Thymus (tissue), 11 donors: ENCODE results near the gene GOLGA7B. TPM values are rescaled to one million over a fixed set of nuclear protein-coding genes. Genes with fewer than 3 reads are reported as not detected.

Experiments used
- DNase-seq, 9 donors: peaks; one replicate each; pipeline ENCODE4 v3.0.0-alpha.2; 2013; ENCODE audit warnings: low spot score in 9 of 9, low read depth in 6 of 9, missing footprints in 1 of 9
- H3K27ac ChIP-seq, 2 donors: one replicate each; pipeline ENCODE4 v1.5.1; 2013; ENCODE audit warnings: control low read depth in 1 of 2, low read depth in 1 of 2, low read length in 1 of 2, mild to moderate bottlenecking in 1 of 2, moderate library complexity in 1 of 2
- H3K27me3 ChIP-seq, 2 donors: one replicate each; pipeline ENCODE4 v1.5.1; 2013; ENCODE audit warnings: low read length in 1 of 2; ENCODE audit not compliant: control insufficient read depth in 2 of 2, insufficient read depth in 1 of 2
- H3K36me3 ChIP-seq, 2 donors: one replicate each; pipeline ENCODE4 v1.5.1; 2013; ENCODE audit warnings: low read length in 1 of 2, mild to moderate bottlenecking in 1 of 2, moderate library complexity in 1 of 2; ENCODE audit not compliant: control insufficient read depth in 2 of 2, insufficient read depth in 2 of 2
- H3K4me1 ChIP-seq, 2 donors: one replicate each; pipeline ENCODE4 v1.5.1; 2013; ENCODE audit warnings: low read length in 2 of 2; ENCODE audit not compliant: control insufficient read depth in 2 of 2, insufficient read depth in 2 of 2
- H3K4me3 ChIP-seq, 2 donors: one replicate each; pipeline ENCODE4 v1.5.1; 2013; ENCODE audit warnings: low read length in 2 of 2, control low read depth in 1 of 2, mild to moderate bottlenecking in 1 of 2
- H3K9me3 ChIP-seq, 2 donors: one replicate each; pipeline ENCODE4 v1.5.1; 2013; ENCODE audit warnings: low read length in 1 of 2, mild to moderate bottlenecking in 1 of 2; ENCODE audit not compliant: control insufficient read depth in 2 of 2, insufficient read depth in 1 of 2
- WGBS: extraction: QIAGEN DNeasy Blood & Tissue Kit; methylation state at CpG from one replicate; pipeline ENCODE4 v1.1.7; 2013; 5-methylcytosine and 5-hydroxymethylcytosine counted together
- polyA plus RNA-seq: library from polyadenylated mRNA; stranded (reverse); fragments of 200-250 nt; gene quantifications from one replicate; pipeline ENCODE4 v1.2.3, GENCODE V29; 2013
- total RNA-seq: library from RNA; stranded (reverse); fragments of 120-200 nt; gene quantifications from one replicate; pipeline ENCODE4 v1.2.4, GENCODE V29; 2013
- donor health status: healthy.

GOLGA7B gene
- total and polyA plus RNA-seq, 2 donors = 0.52 to 0.96 TPM

DNA sequence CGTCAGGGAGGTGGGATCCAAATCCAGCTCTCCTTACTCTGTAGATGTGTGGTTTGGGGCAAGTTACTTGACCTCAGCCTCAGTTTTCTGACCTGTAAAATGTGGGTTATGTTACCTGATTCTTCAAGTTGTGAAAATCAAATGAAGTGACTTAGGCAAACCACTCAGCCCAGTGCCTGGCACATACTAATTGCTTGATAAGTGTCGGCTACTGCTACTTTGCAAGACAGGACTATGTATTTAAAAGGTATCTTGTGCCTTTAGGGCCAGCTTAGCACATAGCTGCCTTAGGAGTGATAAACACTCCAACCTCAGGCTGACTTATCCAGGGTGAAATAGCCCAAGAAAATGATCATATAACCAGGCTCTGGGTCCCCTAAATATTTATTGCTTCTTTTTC, 42.9 kb downstream of the GOLGA7B start:
- DNase-seq = no peak
- no peak overlapping the region for H3K4me3 ChIP-seq
- no peaks in the 10 kb centered on the region for H3K4me1 ChIP-seq
- H3K27me3 ChIP-seq = peaks cover 0 to 9% of the 10 kb centered on the region in 2 donors
- no peaks in the 10 kb centered on the region for H3K36me3 ChIP-seq
- WGBS = 92% methylated on average over 2 of the region's 2 CpGs
- no peak overlapping the region for H3K27ac ChIP-seq
- no peaks in the 10 kb centered on the region for H3K9me3 ChIP-seq

DNA sequence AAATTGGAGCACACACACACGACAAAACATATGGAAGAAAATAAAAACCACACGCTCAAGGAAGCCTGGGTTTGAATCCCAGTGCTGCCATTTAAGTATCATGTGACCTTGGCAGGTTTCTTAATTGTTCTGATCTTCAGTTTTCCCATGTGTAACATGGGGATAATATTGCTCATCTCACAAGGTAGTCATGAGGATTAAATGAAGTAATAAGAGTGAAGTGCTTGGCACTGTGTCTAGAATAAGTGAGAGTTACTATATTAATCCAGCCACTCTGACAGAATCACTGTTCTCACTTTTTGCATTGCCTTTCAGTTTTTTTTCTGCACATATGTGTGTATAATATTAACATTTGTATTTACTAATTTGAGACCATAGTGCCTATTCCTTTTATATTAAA, 43.3 kb downstream of the GOLGA7B start:
- Histone ChIP-seq H3K9me3 (no peaks in the 10 kb centered on the region), H3K27ac (no peak overlapping the region), H3K4me3 (no peak overlapping the region), H3K36me3 (no peaks in the 10 kb centered on the region), H3K27me3 (peaks cover 0 to 9% of the 10 kb centered on the region in 2 donors), H3K4me1 (no peaks in the 10 kb centered on the region)
- 90% methylated on average over 2 of the region's 2 CpGs for WGBS
- no peak for DNase-seq

DNA sequence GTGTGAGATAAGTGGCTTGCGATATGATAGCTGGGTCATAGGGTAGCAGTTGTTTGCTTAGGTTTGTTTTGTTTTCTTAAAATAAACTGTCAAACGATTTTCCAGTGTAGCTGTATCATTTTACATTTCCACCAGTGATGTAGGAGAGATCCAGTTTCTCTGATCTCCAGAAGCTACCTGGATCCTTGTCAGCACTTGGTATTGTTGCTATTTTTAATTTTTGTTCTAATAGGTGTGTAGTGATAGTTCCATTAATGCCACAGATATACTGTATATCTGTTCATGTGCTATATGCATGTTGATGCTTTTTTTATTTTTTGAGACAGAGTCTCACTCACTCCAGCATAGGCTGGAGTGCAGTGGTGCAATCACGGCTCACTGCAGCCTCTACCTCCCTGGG, 44.4 kb downstream of the GOLGA7B start:
- peaks cover 0 to 9% of the 10 kb centered on the region in 2 donors for H3K27me3 ChIP-seq
- 90% methylated on average over 3 of the region's 3 CpGs for WGBS
- DNase-seq = no peak
- no peak overlapping the region for H3K27ac ChIP-seq
- no peaks in the 10 kb centered on the region for H3K4me1 ChIP-seq
- no peak overlapping the region for H3K4me3 ChIP-seq
- H3K36me3 ChIP-seq = no peaks in the 10 kb centered on the region
- no peaks in the 10 kb centered on the region for H3K9me3 ChIP-seq

DNA sequence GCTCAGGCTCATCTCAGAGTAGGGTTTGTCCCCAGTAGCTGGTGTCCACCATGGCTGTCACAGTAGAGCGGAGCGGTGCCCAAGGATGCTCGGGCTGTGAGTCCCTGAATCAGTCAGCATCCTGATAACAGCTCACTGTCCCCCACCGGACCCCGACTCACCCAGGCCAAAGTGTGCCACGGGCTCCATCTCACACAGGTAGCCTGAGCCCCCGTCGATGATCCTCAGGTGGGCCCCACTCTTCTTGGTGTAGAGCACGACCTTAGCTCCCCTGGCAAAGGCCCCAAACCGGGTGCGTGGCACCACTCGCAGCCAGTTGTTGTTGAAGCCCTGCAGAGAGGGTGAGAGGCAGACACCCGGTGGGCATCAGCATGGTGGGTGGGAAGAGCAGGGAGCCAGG, 45.4 kb downstream of the GOLGA7B start:
- H3K27ac ChIP-seq = no peak overlapping the region
- H3K4me1 ChIP-seq = no peaks in the 10 kb centered on the region
- H3K4me3 ChIP-seq = no peak overlapping the region
- no peak for DNase-seq
- H3K27me3 ChIP-seq = peaks cover 0 to 5% of the 10 kb centered on the region in 2 donors
- WGBS = 93% methylated on average over 13 of the region's 13 CpGs
- no peaks in the 10 kb centered on the region for H3K36me3 ChIP-seq
- H3K9me3 ChIP-seq = no peaks in the 10 kb centered on the region

DNA sequence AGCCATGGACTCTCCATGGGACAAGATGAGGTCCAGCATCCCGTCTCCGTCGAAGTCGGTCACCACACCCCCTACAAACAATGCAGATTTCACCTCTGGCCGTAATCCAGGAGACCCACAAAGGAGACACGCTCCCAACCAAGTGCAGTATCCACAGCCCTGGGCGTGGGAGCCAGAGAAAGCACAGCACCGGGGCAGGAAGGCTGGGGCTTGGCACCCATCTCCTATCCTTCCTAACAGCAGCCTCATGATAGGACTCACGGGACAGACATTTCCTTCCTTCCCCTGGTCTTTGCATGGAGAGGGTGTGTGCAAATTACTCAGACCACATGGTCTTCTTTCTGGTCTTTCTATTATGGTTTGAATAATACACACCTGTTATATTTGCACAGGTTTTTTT, 46.3 kb downstream of the GOLGA7B start:
- H3K9me3 ChIP-seq = no peaks in the 10 kb centered on the region
- peaks cover 0 to 5% of the 10 kb centered on the region in 2 donors for H3K27me3 ChIP-seq
- no peaks in the 10 kb centered on the region for H3K36me3 ChIP-seq
- no peaks in the 10 kb centered on the region for H3K4me1 ChIP-seq
- H3K27ac ChIP-seq = no peak overlapping the region
- no peak overlapping the region for H3K4me3 ChIP-seq
- no peak for DNase-seq
- WGBS = 68% methylated on average over 9 of the region's 9 CpGs

DNA sequence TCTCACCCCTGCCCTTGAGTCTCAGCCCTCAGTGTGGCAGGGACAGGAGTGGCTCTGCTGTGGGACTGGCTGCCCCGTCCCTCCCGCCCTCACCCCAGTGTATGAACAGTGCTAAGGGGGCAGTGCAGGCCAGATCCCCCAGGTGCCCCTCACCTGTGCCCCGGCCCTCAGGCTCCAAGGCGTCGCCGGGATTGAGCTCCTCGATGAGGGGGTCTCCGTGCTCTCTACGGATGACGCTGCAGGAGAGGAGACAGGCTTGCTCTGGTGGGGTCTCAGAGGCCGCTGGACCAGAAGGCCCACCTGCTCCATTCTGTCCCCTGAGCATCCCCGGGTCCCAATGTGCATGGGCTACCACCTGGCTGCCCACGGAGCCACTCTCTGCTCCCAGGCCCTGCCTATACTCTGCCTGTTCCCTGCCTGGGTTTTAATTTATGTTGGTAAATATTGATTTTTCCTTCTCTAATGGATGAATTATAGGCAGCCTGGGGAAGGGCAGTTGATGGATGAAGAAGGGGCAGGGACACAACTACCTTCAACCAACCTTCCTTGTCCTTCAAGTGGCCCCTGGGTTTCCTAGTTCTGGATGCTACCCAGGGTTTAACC, 47.2 kb downstream of the GOLGA7B start:
- Histone ChIP-seq H3K27me3 (peaks cover 0 to under 1% of the 10 kb centered on the region in 2 donors), H3K4me1 (no peaks in the 10 kb centered on the region), H3K9me3 (no peaks in the 10 kb centered on the region), H3K36me3 (no peaks in the 10 kb centered on the region), H3K27ac (no peak overlapping the region), H3K4me3 (no peak overlapping the region)
- DNase-seq = no peak
- 97% methylated on average over 13 of the region's 13 CpGs for WGBS

DNA sequence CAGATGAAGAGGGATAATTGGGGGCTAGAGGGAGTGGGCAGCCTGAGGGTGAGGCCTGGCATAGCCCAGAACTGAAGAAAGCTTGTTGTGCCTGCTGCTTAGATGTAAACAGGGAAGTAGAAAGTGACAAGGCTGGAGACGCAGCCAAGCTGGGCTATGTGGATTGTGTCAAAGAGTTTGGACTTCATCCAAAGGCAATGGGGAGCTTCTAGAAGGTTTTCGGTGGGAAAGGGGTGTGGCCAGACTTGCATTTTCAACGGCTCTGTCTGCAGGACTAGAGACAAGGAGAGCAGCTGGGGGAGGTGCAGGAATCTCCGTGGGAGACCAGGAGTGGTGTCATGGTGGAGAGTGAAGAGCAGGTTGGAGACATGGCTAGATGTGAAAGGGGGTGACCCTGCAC, 48.8 kb downstream of the GOLGA7B start:
- 49% methylated on average over 4 of the region's 4 CpGs for WGBS
- Histone ChIP-seq H3K9me3 (no peaks in the 10 kb centered on the region), H3K4me3 (no peak overlapping the region), H3K27me3 (no peaks in the 10 kb centered on the region), H3K4me1 (no peaks in the 10 kb centered on the region), H3K27ac (no peak overlapping the region), H3K36me3 (no peaks in the 10 kb centered on the region)
- DNase-seq = no peak

DNA sequence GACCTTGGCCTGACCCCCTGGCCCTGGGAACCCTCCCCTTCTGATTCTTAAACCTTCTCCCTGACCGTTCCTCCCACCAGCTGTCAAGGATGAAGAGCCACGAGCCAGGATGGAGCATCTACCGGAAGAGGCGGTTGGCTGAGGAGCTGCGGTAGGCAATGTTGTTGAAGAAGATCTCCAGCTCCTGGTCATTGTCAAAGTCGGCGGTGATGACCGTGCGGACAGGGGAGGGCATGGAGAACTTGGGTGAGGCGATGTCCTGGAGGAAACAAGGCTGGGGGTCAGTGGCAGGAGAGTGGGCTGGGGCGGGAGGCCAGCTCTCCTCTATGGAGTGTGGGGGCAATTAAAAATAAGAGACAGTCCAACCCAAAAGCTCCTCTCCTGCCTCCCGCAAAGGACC, 51.7 kb downstream of the GOLGA7B start:
- H3K4me3 ChIP-seq = no peak overlapping the region
- DNase-seq = no peak
- H3K4me1 ChIP-seq = no peaks in the 10 kb centered on the region
- H3K27ac ChIP-seq = no peak overlapping the region
- no peaks in the 10 kb centered on the region for H3K9me3 ChIP-seq
- no peaks in the 10 kb centered on the region for H3K36me3 ChIP-seq
- 95% methylated on average over 12 of the region's 12 CpGs for WGBS
- no peaks in the 10 kb centered on the region for H3K27me3 ChIP-seq

DNA sequence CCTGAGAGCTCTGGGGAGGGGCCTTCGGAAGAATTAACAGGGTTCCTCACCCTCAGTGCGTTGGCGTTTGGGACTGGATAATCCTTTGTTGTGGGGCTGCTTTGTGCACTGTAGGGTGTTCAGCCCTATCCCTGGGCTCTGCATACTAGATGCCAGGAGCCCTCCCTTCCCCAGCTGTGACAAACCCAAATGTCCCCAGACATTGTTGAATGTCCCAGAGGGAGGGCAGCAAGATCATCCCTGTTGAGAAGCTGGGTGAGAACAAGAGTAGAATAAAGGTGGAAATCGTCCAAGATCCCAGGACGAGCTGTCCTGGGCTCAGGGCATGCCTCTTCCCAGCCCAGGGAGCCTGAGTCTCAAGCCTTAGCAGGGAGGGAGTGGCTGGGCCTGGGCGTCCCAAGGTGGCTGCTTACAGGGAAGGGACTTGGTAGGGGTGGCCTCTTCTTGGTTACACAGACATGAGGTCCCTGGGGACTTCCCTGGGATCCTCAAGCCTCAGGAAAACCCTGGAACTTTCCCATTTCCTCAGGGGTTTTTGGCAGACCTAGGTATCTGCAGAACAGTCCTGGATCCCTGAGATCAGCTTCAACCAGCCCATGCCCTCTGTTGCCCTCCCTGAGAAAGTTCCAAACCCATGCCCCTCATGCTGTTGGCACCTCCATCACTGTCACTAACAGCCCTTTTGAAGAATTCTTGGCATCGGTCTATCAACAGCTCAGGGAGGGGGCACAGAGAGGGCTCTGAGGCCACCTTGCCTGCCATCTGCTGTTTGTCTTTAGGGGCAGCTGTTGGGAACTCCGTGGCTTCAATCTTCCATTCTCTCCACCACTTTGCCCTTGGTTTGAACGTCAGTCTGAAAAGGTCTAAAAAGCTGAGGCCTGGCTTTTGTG, 53.7 kb downstream of the GOLGA7B start:
- H3K4me3 ChIP-seq = no peak overlapping the region
- no peaks in the 10 kb centered on the region for H3K36me3 ChIP-seq
- no peaks in the 10 kb centered on the region for H3K9me3 ChIP-seq
- no peaks in the 10 kb centered on the region for H3K4me1 ChIP-seq
- WGBS = 88% methylated on average over 9 of the region's 9 CpGs
- no peak for DNase-seq
- no peak overlapping the region for H3K27ac ChIP-seq
- peaks cover 0 to 2% of the 10 kb centered on the region in 2 donors for H3K27me3 ChIP-seq
